Epidermal melanocyte (primary cell): Measurements from ENCODE around the gene NDST1.

ENCODE experiments used
- DNase-seq: peaks from one replicate; pipeline ENCODE4 v3.0.0; 2011; ENCODE audit warnings: low spot score; ENCODE audit not compliant: insufficient read length

Gene NDST1

GRCh38 chr5:150523472-150524350, 15.8 kb downstream of the NDST1 start:
- peak; percentile 63 for DNase-seq

- no peak for DNase-seq
Measured at GRCh38 chr5:150525163-150525562, 17.2 kb downstream of the NDST1 start.

GRCh38 chr5:150525781-150526180, 17.9 kb downstream of the NDST1 start:
- DNase-seq: no peak

GRCh38 chr5:150527038-150527437, 19.1 kb downstream of the NDST1 start:
- no peak for DNase-seq

- DNase-seq: no peak
Measured at GRCh38 chr5:150527808-150528207, 19.9 kb downstream of the NDST1 start.

GRCh38 chr5:150528924-150529546, 21.1 kb downstream of the NDST1 start:
- no peak for DNase-seq

GRCh38 chr5:150529555-150529954, 21.6 kb downstream of the NDST1 start:
- DNase-seq: no peak

- no peak for DNase-seq
Measured at GRCh38 chr5:150530423-150530822, 22.5 kb downstream of the NDST1 start.

GRCh38 chr5:150530951-150531588, 23.1 kb downstream of the NDST1 start:
- DNase-seq: no peak

- no peak for DNase-seq
Measured at GRCh38 chr5:150531686-150532085, 23.8 kb downstream of the NDST1 start.

GRCh38 chr5:150532151-150532550, 24.2 kb downstream of the NDST1 start:
- DNase-seq: no peak

- no peak for DNase-seq
Measured at GRCh38 chr5:150532996-150533395, 25.1 kb downstream of the NDST1 start.

GRCh38 chr5:150534811-150535210, 26.9 kb downstream of the NDST1 start:
- DNase-seq: no peak

- no peak for DNase-seq
Measured at GRCh38 chr5:150535611-150536010, 27.7 kb downstream of the NDST1 start.

GRCh38 chr5:150538007-150538917, 30.3 kb downstream of the NDST1 start:
- DNase-seq: no peak

GRCh38 chr5:150539206-150539605, 31.3 kb downstream of the NDST1 start:
- DNase-seq: no peak

- DNase-seq: no peak
Measured at GRCh38 chr5:150540042-150540441, 32.1 kb downstream of the NDST1 start.

GRCh38 chr5:150540615-150541396, 32.9 kb downstream of the NDST1 start:
- DNase-seq: no peak

GRCh38 chr5:150541397-150541675, 33.4 kb downstream of the NDST1 start:
- no peak for DNase-seq

- DNase-seq: no peak
Measured at GRCh38 chr5:150541895-150542294, 34.0 kb downstream of the NDST1 start.
